ENCODE data around the gene SLFNL1.

- TF ChIP-seq, protein P1, sequence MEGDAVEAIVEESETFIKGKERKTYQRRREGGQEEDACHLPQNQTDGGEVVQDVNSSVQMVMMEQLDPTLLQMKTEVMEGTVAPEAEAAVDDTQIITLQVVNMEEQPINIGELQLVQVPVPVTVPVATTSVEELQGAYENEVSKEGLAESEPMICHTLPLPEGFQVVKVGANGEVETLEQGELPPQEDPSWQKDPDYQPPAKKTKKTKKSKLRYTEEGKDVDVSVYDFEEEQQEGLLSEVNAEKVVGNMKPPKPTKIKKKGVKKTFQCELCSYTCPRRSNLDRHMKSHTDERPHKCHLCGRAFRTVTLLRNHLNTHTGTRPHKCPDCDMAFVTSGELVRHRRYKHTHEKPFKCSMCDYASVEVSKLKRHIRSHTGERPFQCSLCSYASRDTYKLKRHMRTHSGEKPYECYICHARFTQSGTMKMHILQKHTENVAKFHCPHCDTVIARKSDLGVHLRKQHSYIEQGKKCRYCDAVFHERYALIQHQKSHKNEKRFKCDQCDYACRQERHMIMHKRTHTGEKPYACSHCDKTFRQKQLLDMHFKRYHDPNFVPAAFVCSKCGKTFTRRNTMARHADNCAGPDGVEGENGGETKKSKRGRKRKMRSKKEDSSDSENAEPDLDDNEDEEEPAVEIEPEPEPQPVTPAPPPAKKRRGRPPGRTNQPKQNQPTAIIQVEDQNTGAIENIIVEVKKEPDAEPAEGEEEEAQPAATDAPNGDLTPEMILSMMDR (IDR thresholded peaks at IDR 0.05), result no peak
- no peak for TF ChIP-seq POLR2A (IDR thresholded peaks at IDR 0.05; ENCODE audit: low read length)
- TF ChIP-seq, protein P2, sequence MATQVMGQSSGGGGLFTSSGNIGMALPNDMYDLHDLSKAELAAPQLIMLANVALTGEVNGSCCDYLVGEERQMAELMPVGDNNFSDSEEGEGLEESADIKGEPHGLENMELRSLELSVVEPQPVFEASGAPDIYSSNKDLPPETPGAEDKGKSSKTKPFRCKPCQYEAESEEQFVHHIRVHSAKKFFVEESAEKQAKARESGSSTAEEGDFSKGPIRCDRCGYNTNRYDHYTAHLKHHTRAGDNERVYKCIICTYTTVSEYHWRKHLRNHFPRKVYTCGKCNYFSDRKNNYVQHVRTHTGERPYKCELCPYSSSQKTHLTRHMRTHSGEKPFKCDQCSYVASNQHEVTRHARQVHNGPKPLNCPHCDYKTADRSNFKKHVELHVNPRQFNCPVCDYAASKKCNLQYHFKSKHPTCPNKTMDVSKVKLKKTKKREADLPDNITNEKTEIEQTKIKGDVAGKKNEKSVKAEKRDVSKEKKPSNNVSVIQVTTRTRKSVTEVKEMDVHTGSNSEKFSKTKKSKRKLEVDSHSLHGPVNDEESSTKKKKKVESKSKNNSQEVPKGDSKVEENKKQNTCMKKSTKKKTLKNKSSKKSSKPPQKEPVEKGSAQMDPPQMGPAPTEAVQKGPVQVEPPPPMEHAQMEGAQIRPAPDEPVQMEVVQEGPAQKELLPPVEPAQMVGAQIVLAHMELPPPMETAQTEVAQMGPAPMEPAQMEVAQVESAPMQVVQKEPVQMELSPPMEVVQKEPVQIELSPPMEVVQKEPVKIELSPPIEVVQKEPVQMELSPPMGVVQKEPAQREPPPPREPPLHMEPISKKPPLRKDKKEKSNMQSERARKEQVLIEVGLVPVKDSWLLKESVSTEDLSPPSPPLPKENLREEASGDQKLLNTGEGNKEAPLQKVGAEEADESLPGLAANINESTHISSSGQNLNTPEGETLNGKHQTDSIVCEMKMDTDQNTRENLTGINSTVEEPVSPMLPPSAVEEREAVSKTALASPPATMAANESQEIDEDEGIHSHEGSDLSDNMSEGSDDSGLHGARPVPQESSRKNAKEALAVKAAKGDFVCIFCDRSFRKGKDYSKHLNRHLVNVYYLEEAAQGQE (IDR thresholded peaks at IDR 0.05), result no peak
- TF ChIP-seq HDAC2 (IDR thresholded peaks at IDR 0.05), result no peak
- no peak for TF ChIP-seq CBX8 (IDR thresholded peaks at IDR 0.05)
- no peak for TF ChIP-seq EHF (CRISPR knock-in tag; IDR thresholded peaks at IDR 0.05)
- TF ChIP-seq USF2 (IDR thresholded peaks at IDR 0.05), result no peak
Observed at GRCh38 chr1:40969445-40969844, 52.1 kb downstream of the SLFNL1 start.
